H1 (cell line): Measurements from ENCODE around the gene GDF15. TPM values are rescaled to one million over a fixed set of nuclear protein-coding genes. Genes with fewer than 3 reads are reported as not detected.

Experiments
- CTCF ChIA-PET: fragments of 300-600 bp; sonication (Branson Sonifier 250); formaldehyde crosslinking; loops from one replicate; lab custom pipeline; 2021; ENCODE audit not compliant: partially characterized antibody; lab: Charles Lee
- POLR2A ChIA-PET: fragments of 300-600 bp; sonication (Branson Sonifier 250); formaldehyde crosslinking; loops from one replicate; lab custom pipeline; 2021; ENCODE audit warnings: inconsistent platforms; ENCODE audit not compliant: partially characterized antibody; lab: Charles Lee
- DNase-seq, 2 experiments: peaks; one replicate each; pipeline versions ENCODE4 v3.0.0 to v3.0.0-alpha.2; 2010 to 2022; ENCODE audit warnings: low spot score in 2 of 2, low read depth in 1 of 2, mixed read lengths in 1 of 2
- FAIRE-seq: peaks from 2 replicates; lab custom pipeline; 2011; peaks lifted over from hg19 to GRCh38; lab: Jason Lieb, UNC
- H2AFZ ChIP-seq: 2 replicates; pipeline ENCODE4 v1.8.1; 2012; ENCODE audit warnings: low read length, inconsistent platforms
- H2AK5ac ChIP-seq: 2 replicates; pipeline ENCODE4 v1.6.1; 2013; ENCODE audit warnings: low read depth, low read length
- H2BK120ac ChIP-seq: replicated peaks from 2 replicates; pipeline ENCODE3; 2013; ENCODE audit warnings: low read depth, low read length, inconsistent platforms
- H2BK12ac ChIP-seq: 2 replicates; pipeline ENCODE4 v1.6.1; 2013; ENCODE audit warnings: low read depth, low read length
- H2BK15ac ChIP-seq: 2 replicates; pipeline ENCODE4 v1.6.1; 2013; ENCODE audit warnings: low read length
- H2BK20ac ChIP-seq: 2 replicates; pipeline ENCODE4 v1.6.1; 2013; ENCODE audit warnings: low read length
- H2BK5ac ChIP-seq: 2 replicates; pipeline ENCODE4 v1.6.1; 2013; ENCODE audit warnings: low read depth, low read length
- H3K14ac ChIP-seq: 2 replicates; pipeline ENCODE4 v1.6.1; 2013; ENCODE audit warnings: inconsistent platforms; ENCODE audit not compliant: insufficient read length
- H3K18ac ChIP-seq: 2 replicates; pipeline ENCODE4 v1.6.1; 2013; ENCODE audit warnings: low read length; ENCODE audit errors: extremely low read depth
- H3K23ac ChIP-seq: 2 replicates; pipeline ENCODE4 v1.6.1; 2013; ENCODE audit warnings: inconsistent platforms; ENCODE audit not compliant: insufficient read length
- H3K23me2 ChIP-seq: 2 replicates; pipeline ENCODE4 v1.6.1; 2013; ENCODE audit warnings: low read depth, low read length
- H3K27ac ChIP-seq: 2 replicates; pipeline ENCODE4 v1.6.1; 2011; ENCODE audit warnings: low read depth, low read length, inconsistent platforms
- H3K27me3 ChIP-seq, 4 experiments: replicated peaks in 1 of 4; 1 replicate in 1 of 4; 2 replicates in 3 of 4; pipeline versions ENCODE4 v1.6.1 to v1.8.1; 2011 to 2013; ENCODE audit warnings: low read length in 3 of 4, mild to moderate bottlenecking in 3 of 4, inconsistent platforms in 2 of 4, mixed read lengths in 2 of 4, moderate library complexity in 1 of 4; ENCODE audit not compliant: control insufficient read depth in 3 of 4, insufficient read depth in 3 of 4; ENCODE audit errors: extremely low read depth in 1 of 4
- H3K36me3 ChIP-seq, 4 experiments: 2 replicates each; pipeline versions ENCODE4 v1.6.1 to v1.8.1; 2011 to 2013; ENCODE audit warnings: mild to moderate bottlenecking in 4 of 4, low read length in 3 of 4, moderate library complexity in 2 of 4, control low read depth in 1 of 4, inconsistent platforms in 1 of 4; ENCODE audit not compliant: insufficient read depth in 4 of 4, control insufficient read depth in 2 of 4
- H3K4ac ChIP-seq: replicated peaks from 2 replicates; pipeline ENCODE3; 2013; ENCODE audit warnings: low read length, low read depth, mixed read lengths, inconsistent platforms; ENCODE audit not compliant: insufficient read length
- H3K4me1 ChIP-seq, 4 experiments: replicated peaks in 1 of 4; 1 replicate in 1 of 4; 2 replicates in 3 of 4; pipeline versions ENCODE4 v1.6.1 to v1.8.1; 2011 to 2013; ENCODE audit warnings: low read length in 3 of 4, inconsistent platforms in 2 of 4, mixed read lengths in 1 of 4; ENCODE audit not compliant: insufficient read depth in 4 of 4, control insufficient read depth in 3 of 4
- H3K4me2 ChIP-seq, 2 experiments: 2 replicates each; pipeline versions ENCODE4 v1.6.1 to v1.8.1; 2011 to 2013; ENCODE audit warnings: low read depth in 2 of 2, low read length in 2 of 2, control low read depth in 1 of 2, inconsistent platforms in 1 of 2, mild to moderate bottlenecking in 1 of 2; ENCODE audit not compliant: insufficient read depth in 1 of 2
- H3K4me3 ChIP-seq, 4 experiments: fragments of 200-600, 300-600 bp in 1 of 4; sonication (generic), shearing (Covaris generic), sonication (Bioruptor Twin) in 1 of 4; 2 replicates each; pipeline versions ENCODE4 v1.5.1 to v1.8.1; 2011 to 2016; ENCODE audit warnings: low read length in 4 of 4, low read depth in 3 of 4, control low read depth in 2 of 4, inconsistent platforms in 2 of 4, mild to moderate bottlenecking in 2 of 4, mixed read lengths in 1 of 4, moderate library complexity in 1 of 4; ENCODE audit not compliant: insufficient read depth in 2 of 4; ENCODE audit errors: extremely low read depth in 1 of 4
- H3K56ac ChIP-seq: replicated peaks from 2 replicates; pipeline ENCODE3; 2013; ENCODE audit warnings: low read depth, mild to moderate bottlenecking, mixed read lengths, low read length, inconsistent platforms; ENCODE audit not compliant: insufficient read length
- H3K79me1 ChIP-seq: 2 replicates; pipeline ENCODE4 v1.6.1; 2013; ENCODE audit warnings: low read depth, low read length, control low read depth
- H3K79me2 ChIP-seq, 2 experiments: 2 replicates each; pipeline versions ENCODE4 v1.6.1 to v1.8.1; 2012 to 2013; ENCODE audit warnings: low read length in 2 of 2, mild to moderate bottlenecking in 2 of 2, inconsistent platforms in 1 of 2; ENCODE audit not compliant: insufficient read depth in 2 of 2, control insufficient read depth in 1 of 2
- H3K9ac ChIP-seq, 4 experiments: replicated peaks in 1 of 4; 1 replicate in 1 of 4; 2 replicates in 3 of 4; pipeline versions ENCODE4 v1.6.1 to v1.8.1; 2011 to 2013; ENCODE audit warnings: low read depth in 3 of 4, low read length in 3 of 4, control low read depth in 2 of 4, mild to moderate bottlenecking in 2 of 4, moderate library complexity in 2 of 4, inconsistent platforms in 1 of 4; ENCODE audit errors: extremely low read depth in 1 of 4
- H3K9me3 ChIP-seq, 2 experiments: 2 replicates each; pipeline versions ENCODE4 v1.6.1 to v1.8.1; 2012 to 2013; ENCODE audit warnings: mild to moderate bottlenecking in 2 of 2, moderate library complexity in 2 of 2, control low read depth in 1 of 2, inconsistent platforms in 1 of 2, low read depth in 1 of 2, low read length in 1 of 2, mixed read lengths in 1 of 2; ENCODE audit not compliant: insufficient read depth in 2 of 2
- H4K20me1 ChIP-seq, 2 experiments: replicated peaks in 1 of 2; 2 replicates each; pipeline versions ENCODE3 to v1.8.1; 2011 to 2013; ENCODE audit warnings: inconsistent platforms in 2 of 2, low read length in 2 of 2, mild to moderate bottlenecking in 1 of 2; ENCODE audit not compliant: insufficient read depth in 2 of 2, control insufficient read depth in 1 of 2
- H4K5ac ChIP-seq: 2 replicates; pipeline ENCODE4 v1.6.1; 2013; ENCODE audit warnings: low read length, low read depth, mixed read lengths, inconsistent platforms; ENCODE audit not compliant: insufficient read length
- H4K8ac ChIP-seq: 2 replicates; pipeline ENCODE4 v1.8.0; 2013; ENCODE audit warnings: mild to moderate bottlenecking, moderate library complexity, low read length, inconsistent platforms; ENCODE audit not compliant: insufficient read depth; ENCODE audit errors: extremely low read depth
- H4K91ac ChIP-seq: replicated peaks from 2 replicates; pipeline ENCODE3; 2013; ENCODE audit warnings: low read length, mixed read lengths, inconsistent platforms; ENCODE audit not compliant: insufficient read length
- BCL11A ChIP-seq, 2 experiments: IDR thresholded peaks; one replicate each; pipeline ENCODE4 v1.6.1; 2011; ENCODE audit warnings: low read depth in 2 of 2, low read length in 2 of 2, mild to moderate bottlenecking in 2 of 2
- EZH2 ChIP-seq: fragments of 200-600 bp; sonication (generic); IDR thresholded peaks from 2 replicates; pipeline ENCODE4 v1.7.1; 2012; ENCODE audit warnings: low read depth, mild to moderate bottlenecking, moderate library complexity, low read length, inconsistent platforms; ENCODE audit not compliant: severe bottlenecking
- NRF1 ChIP-seq: IDR thresholded peaks from 2 replicates; pipeline ENCODE4 v1.6.1; 2011; ENCODE audit warnings: mild to moderate bottlenecking, low read depth, low read length, improper control_type of control experiment
- RFX5 ChIP-seq: IDR thresholded peaks from 2 replicates; pipeline ENCODE4 v1.6.1; 2011; ENCODE audit warnings: low read depth, low read length, improper control_type of control experiment, borderline replicate concordance
- TCF12 ChIP-seq: IDR thresholded peaks from 2 replicates; pipeline ENCODE4 v1.6.1; 2011; ENCODE audit warnings: low read depth, mild to moderate bottlenecking, low read length
- ZNF274 ChIP-seq: IDR thresholded peaks from 2 replicates; pipeline ENCODE4 v1.7.0; 2012; ENCODE audit warnings: low read length, borderline replicate concordance; ENCODE audit errors: extremely low read depth
- WGBS, 2 experiments: shearing (Covaris generic) in 1 of 2; methylation state at CpG; one replicate each; pipeline versions ENCODE4 v1.1.6 to v1.1.7; 2013 to 2015; ENCODE audit warnings: low lambda C conversion rate in 2 of 2, mixed read lengths in 2 of 2, inconsistent platforms in 1 of 2, low coverage in 1 of 2, missing lambda C conversion rate in 1 of 2; ENCODE audit not compliant: insufficient replicate concordance in 2 of 2, insufficient coverage in 1 of 2, insufficient read length in 1 of 2; ENCODE audit errors: extremely low coverage in 1 of 2, missing lambda C conversion rate in 1 of 2; 5-methylcytosine and 5-hydroxymethylcytosine counted together
- polyA plus RNA-seq, 7 experiments: library from polyadenylated mRNA; depleted of rRNA in 3 of 7; stranded (reverse) in 5 of 7; unstranded in 2 of 7; fragments of >200 nt in 5 of 7; fragments of 200-250 nt in 2 of 7; gene quantifications; 1 replicate in 5 of 7; 2 replicates in 1 of 7; 4 replicates in 1 of 7; pipeline versions ENCODE4 v1.2.1 to v1.2.3, GENCODE V29; 2011 to 2013; ENCODE audit warnings: missing spikeins in 2 of 7, mixed read lengths in 2 of 7
- total RNA-seq: library from RNA; stranded (reverse); fragmentation: NEBNext Ultra II Directional; extraction: Animal tissue kit (Norgen Biotek cat#: 25700); gene quantifications from 2 replicates; pipeline ENCODE4 v1.2.1, GENCODE V29; 2021

Gene GDF15
- total and polyA plus RNA-seq, 2 of the 8 experiments (the other 6 are each of a cell fraction or from before 2014, with no cell fraction given), result 4.1 to 8.5 TPM

DNA sequence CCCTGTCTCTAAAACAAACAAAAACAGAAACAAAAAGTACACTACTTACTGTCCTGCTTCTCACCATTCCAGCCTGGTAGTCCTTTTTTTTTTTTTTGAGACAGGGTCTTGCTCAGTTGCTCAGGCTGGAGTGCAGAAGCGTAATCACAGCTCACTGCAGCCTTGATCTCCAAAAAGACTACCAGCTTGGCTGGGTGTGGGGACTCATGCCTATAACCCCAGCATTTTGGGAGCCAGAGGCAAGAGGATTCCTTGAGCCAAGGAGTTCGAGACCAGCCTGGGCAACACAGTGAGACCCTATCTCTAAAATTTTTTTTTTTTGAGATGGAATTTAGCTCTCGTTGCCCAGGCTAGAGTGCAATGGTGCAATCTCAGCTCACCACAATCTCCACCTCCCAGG lies 5.1 kb upstream of the GDF15 start:
- Histone ChIP-seq H3K27me3 (no peaks in the 10 kb centered on the region), H2AFZ (no peak overlapping the region), H4K5ac (no peak overlapping the region), H3K9ac (no peak overlapping the region), H3K4me3 (no peak overlapping the region), H3K23ac (no peak overlapping the region), H3K23me2 (no peaks in the 10 kb centered on the region), H3K56ac (no peak overlapping the region), H3K9me3 (no peaks in the 10 kb centered on the region), H2BK15ac (no peak overlapping the region), H4K20me1 (no peaks in the 10 kb centered on the region), H4K8ac (no peak overlapping the region), H3K4me2 (no peak overlapping the region), H3K4me1 (peaks cover 0 to 6% (median 3%) of the 10 kb centered on the region in 4 experiments; a peak in 2 of 7 replicates), H3K18ac (no peak overlapping the region), H3K4ac (no peak overlapping the region), H3K79me2 (no peaks in the 10 kb centered on the region), H3K36me3 (no peaks in the 10 kb centered on the region), H3K79me1 (no peaks in the 10 kb centered on the region), H4K91ac (no peak overlapping the region), H2BK20ac (peak overlapping the region; percentile 90; the same call in 1 of the 2 replicates), H3K14ac (no peak overlapping the region), H2BK5ac (no peak overlapping the region), H2AK5ac (no peak overlapping the region; the same call in 1 of the 2 replicates), H2BK120ac (no peak overlapping the region), H2BK12ac (0 out of 2 replicates have a peak overlapping the region, but pooled peaks have one; percentile 40), H3K27ac (no peak overlapping the region)
- FAIRE-seq, result no peak
- 80% methylated on average over 3 of the region's 3 CpGs; no CpG with 5 or more reads in 1 of the 2 experiments for WGBS, 2 experiments
- ChIA-PET CTCF (interaction anchor here (0.6 to 2.1 kb wide), 17 partner anchors 9 to 443 kb away, joined by 3 to 17 read pairs (median 4); partner anchors contain the start of gene JUND), POLR2A (interaction anchor here (0.9 to 2.0 kb wide), 4 partner anchors 13 to 100 kb away, joined by 3 to 10 read pairs (median 6); partner anchors contain the start of gene JUND)
- no peak for DNase-seq
- no peak for TF ChIP-seq TCF12
- TF ChIP-seq NRF1, result no peak
- TF ChIP-seq BCL11A (IDR thresholded peaks at IDR 0.05; ENCODE audit: low read depth in 2 of 2, low read length in 2 of 2), result no peak
- no peak for TF ChIP-seq ZNF274
- no peak for TF ChIP-seq RFX5
- TF ChIP-seq EZH2, result no peak
